DND-41 (cell line): ENCODE data around the gene PLD5.

Experiments used
- EZH2 ChIP-seq: IDR thresholded peaks from 3 replicates; pipeline ENCODE4 v1.6.1; 2012; ENCODE audit warnings: borderline replicate concordance, low read depth, mild to moderate bottlenecking, moderate library complexity, low read length, inconsistent platforms; ENCODE audit not compliant: severe bottlenecking
- TF ChIP-seq, protein P1 (sequence below): IDR thresholded peaks from 2 replicates; pipeline ENCODE4 v1.5.1; 2012; ENCODE audit warnings: borderline replicate concordance, low read length, moderate library complexity, mild to moderate bottlenecking; ENCODE audit not compliant: poor library complexity, severe bottlenecking; ENCODE audit errors: extremely low read depth

DNA sequence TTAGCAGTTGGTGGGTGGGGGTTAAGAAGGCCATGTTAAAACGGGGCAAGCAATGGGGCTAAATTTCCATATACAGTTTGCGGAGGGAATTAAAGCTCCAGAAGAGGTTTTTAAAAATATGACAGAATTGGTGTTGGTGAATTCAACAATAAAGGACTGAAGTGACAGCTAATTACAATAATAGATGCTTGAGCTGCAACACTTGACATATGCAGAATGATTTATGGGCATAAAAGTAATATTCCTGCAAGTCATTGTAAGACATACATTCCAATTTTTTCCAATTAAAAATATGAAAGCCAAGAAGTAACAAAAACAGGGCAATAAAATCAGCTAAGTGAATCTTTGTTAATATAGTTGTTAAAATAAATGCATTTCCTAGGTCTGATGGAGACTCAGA, 323.4 kb downstream of the PLD5 start:
- TF ChIP-seq, protein P1, sequence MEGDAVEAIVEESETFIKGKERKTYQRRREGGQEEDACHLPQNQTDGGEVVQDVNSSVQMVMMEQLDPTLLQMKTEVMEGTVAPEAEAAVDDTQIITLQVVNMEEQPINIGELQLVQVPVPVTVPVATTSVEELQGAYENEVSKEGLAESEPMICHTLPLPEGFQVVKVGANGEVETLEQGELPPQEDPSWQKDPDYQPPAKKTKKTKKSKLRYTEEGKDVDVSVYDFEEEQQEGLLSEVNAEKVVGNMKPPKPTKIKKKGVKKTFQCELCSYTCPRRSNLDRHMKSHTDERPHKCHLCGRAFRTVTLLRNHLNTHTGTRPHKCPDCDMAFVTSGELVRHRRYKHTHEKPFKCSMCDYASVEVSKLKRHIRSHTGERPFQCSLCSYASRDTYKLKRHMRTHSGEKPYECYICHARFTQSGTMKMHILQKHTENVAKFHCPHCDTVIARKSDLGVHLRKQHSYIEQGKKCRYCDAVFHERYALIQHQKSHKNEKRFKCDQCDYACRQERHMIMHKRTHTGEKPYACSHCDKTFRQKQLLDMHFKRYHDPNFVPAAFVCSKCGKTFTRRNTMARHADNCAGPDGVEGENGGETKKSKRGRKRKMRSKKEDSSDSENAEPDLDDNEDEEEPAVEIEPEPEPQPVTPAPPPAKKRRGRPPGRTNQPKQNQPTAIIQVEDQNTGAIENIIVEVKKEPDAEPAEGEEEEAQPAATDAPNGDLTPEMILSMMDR: no peak
- no peak for TF ChIP-seq EZH2
